IMR-90 (cell line): ENCODE measurements around the gene NSMCE3.

ENCODE experiments used
- MAZ ChIP-seq: IDR thresholded peaks from 2 replicates; pipeline ENCODE4 v1.6.1; 2012; ENCODE audit warnings: low read depth, mild to moderate bottlenecking, low read length, improper control_type of control experiment, moderate library complexity, borderline replicate concordance
- MXI1 ChIP-seq: IDR thresholded peaks from 2 replicates; pipeline ENCODE4 v1.6.1; 2012; ENCODE audit warnings: low read depth, mild to moderate bottlenecking, low read length, moderate library complexity, borderline replicate concordance
- POLR2A ChIP-seq: IDR thresholded peaks from 2 replicates; pipeline ENCODE4 v1.6.1; 2012; ENCODE audit warnings: mild to moderate bottlenecking, low read depth, low read length
- RAD21 ChIP-seq: IDR thresholded peaks from 2 replicates; pipeline ENCODE4 v1.6.1; 2012; ENCODE audit warnings: low read length, improper control_type of control experiment
- RFX5 ChIP-seq: IDR thresholded peaks from 2 replicates; pipeline ENCODE4 v1.8.0; 2012; ENCODE audit warnings: low read depth, mild to moderate bottlenecking, low read length, moderate library complexity
- SMC3 ChIP-seq: fragments of 150-350 bp; IDR thresholded peaks from 2 replicates; pipeline ENCODE4 v1.6.1; 2016; ENCODE audit warnings: low read depth, mild to moderate bottlenecking, antibody characterized with exemption, low read length, moderate library complexity
- TF ChIP-seq, protein P1 (sequence below): conservative IDR thresholded peaks from 2 replicates; pipeline ENCODE4 v1.5.1; 2012; ENCODE audit warnings: mild to moderate bottlenecking, low read depth, low read length, improper control_type of control experiment

DNA sequence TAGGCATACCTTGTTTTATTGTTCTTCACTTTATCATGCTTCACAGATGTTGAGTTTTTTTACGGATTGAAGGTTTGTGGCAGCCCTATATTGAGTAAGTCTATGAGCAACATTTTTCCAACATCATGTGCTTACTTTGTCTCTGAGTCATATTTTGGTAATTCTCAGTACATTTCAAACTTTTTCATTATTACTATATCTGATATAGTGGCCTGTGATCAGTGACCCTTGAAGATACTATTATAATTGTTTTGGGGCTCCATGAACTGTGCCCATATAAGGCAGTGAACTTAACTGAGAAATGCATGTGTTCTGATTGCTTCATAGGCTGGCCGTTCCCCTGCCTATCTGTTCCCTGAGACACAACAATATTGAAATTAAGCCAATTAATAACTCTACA lies 42.8 kb upstream of the NSMCE3 start:
- TF ChIP-seq, protein P1, sequence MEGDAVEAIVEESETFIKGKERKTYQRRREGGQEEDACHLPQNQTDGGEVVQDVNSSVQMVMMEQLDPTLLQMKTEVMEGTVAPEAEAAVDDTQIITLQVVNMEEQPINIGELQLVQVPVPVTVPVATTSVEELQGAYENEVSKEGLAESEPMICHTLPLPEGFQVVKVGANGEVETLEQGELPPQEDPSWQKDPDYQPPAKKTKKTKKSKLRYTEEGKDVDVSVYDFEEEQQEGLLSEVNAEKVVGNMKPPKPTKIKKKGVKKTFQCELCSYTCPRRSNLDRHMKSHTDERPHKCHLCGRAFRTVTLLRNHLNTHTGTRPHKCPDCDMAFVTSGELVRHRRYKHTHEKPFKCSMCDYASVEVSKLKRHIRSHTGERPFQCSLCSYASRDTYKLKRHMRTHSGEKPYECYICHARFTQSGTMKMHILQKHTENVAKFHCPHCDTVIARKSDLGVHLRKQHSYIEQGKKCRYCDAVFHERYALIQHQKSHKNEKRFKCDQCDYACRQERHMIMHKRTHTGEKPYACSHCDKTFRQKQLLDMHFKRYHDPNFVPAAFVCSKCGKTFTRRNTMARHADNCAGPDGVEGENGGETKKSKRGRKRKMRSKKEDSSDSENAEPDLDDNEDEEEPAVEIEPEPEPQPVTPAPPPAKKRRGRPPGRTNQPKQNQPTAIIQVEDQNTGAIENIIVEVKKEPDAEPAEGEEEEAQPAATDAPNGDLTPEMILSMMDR: no peak
- TF ChIP-seq POLR2A: no peak
- TF ChIP-seq RAD21: no peak
- TF ChIP-seq MXI1: no peak
- no peak for TF ChIP-seq MAZ
- no peak for TF ChIP-seq RFX5
- TF ChIP-seq SMC3: no peak
